Rectal smooth muscle tissue (tissue), 1 donor: Measurements from ENCODE around the gene LAMA4.
"Not testable (repeated sequence)": the region's sequence is repeated elsewhere in the genome, so short reads cannot be mapped to it uniquely, and the experiment has no call there.

Experiments used
- H3K27ac ChIP-seq: one replicate; pipeline ENCODE4 v1.7.0; 2013; ENCODE audit warnings: low read depth, low read length, inconsistent platforms
- H3K27me3 ChIP-seq: one replicate; pipeline ENCODE4 v1.7.0; 2013; ENCODE audit warnings: low read length; ENCODE audit not compliant: control insufficient read depth, insufficient read depth
- H3K36me3 ChIP-seq: one replicate; pipeline ENCODE4 v1.7.0; 2013; ENCODE audit warnings: low read length; ENCODE audit not compliant: control insufficient read depth, insufficient read depth
- H3K4me1 ChIP-seq: one replicate; pipeline ENCODE4 v1.7.0; 2013; ENCODE audit warnings: low read length; ENCODE audit not compliant: control insufficient read depth, insufficient read depth
- H3K4me3 ChIP-seq: one replicate; pipeline ENCODE4 v1.7.0; 2013; ENCODE audit warnings: low read length
- H3K9ac ChIP-seq: one replicate; pipeline ENCODE4 v1.7.0; 2013; ENCODE audit warnings: low read length

Gene LAMA4

DNA sequence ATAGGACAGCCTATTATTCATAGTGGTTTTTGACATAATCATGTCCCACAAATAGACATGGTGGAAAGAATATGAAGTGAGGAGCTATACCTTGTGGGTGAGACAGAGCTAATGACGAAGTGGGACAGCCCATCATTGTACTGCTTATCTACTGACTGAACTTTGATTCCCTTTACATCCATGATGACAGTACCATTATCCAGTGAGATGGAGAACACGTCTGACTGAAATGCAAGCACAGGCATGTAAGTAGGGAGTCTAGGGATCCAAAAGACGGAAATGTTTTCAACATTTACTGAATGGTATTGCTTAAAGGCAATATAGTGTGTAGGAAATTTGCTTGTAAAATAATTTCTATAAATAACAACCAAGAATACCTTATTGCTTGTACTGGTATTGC is 123.5 kb downstream of the LAMA4 start:
- Histone ChIP-seq H3K27me3 (no peaks in the 10 kb centered on the region), H3K4me1 (no peaks in the 10 kb centered on the region), H3K9ac (no peak overlapping the region), H3K4me3 (no peak overlapping the region), H3K27ac (no peak overlapping the region), H3K36me3 (peaks cover 31% of the 10 kb centered on the region)

DNA sequence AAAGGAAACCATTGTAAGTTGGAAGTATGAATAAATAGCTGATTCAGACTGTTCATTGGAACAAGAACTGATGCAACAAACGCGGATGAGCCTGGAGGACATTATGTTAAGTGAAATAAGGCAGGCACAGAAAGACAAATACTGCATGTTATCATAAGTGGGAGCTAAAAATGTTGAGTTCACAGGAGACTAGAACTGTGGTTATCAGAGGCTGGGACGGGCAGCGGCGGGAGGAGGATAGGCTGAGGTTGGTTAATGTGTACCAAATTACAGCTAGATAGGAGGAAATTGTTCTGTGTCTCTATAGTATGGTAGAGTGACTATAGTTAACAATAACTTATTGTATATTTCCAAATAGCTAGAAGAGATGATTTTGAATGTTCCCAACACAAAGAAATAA is 126.2 kb downstream of the LAMA4 start:
- peaks cover 26% of the 10 kb centered on the region for H3K36me3 ChIP-seq
- H3K4me1 ChIP-seq = no peaks in the 10 kb centered on the region
- H3K4me3 ChIP-seq = no peak overlapping the region
- no peak overlapping the region for H3K9ac ChIP-seq
- H3K27me3 ChIP-seq = no peaks in the 10 kb centered on the region
- no peak overlapping the region for H3K27ac ChIP-seq

GRCh38 chr6:112123982-112124381 is 130.4 kb downstream of the LAMA4 start:
- Histone ChIP-seq H3K4me1 (no peaks in the 10 kb centered on the region), H3K9ac (no peak overlapping the region), H3K27me3 (no peaks in the 10 kb centered on the region), H3K4me3 (no peak overlapping the region), H3K27ac (no peak overlapping the region), H3K36me3 (peaks cover 22% of the 10 kb centered on the region)

DNA sequence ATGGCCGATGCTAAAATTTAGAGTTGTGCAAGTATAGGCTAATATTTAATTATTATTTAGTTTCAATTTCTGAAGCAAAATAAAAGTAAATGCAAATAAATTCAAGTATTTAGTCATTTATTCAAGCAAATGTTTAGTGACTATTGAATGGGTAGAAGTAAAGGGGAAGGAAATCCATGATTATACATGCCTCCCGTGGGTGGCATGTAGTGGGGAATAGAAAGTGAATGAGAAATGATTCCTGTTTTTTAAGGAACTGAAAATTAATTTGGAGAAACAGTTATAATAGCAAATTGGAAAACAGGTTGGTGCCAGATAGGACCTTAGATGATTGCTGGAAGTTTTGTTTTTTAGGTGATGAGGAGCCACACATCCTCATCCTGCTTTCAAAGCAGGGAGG is 131.6 kb downstream of the LAMA4 start:
- H3K4me3 ChIP-seq = no peak overlapping the region
- H3K27me3 ChIP-seq = no peaks in the 10 kb centered on the region
- no peak overlapping the region for H3K9ac ChIP-seq
- no peak overlapping the region for H3K27ac ChIP-seq
- peaks cover 11% of the 10 kb centered on the region for H3K36me3 ChIP-seq
- H3K4me1 ChIP-seq = no peaks in the 10 kb centered on the region

GRCh38 chr6:112118034-112118433 is 136.3 kb downstream of the LAMA4 start:
- Histone ChIP-seq H3K4me3 (no peak overlapping the region), H3K9ac (no peak overlapping the region), H3K4me1 (peaks cover 2% of the 10 kb centered on the region), H3K27ac (no peak overlapping the region), H3K27me3 (no peaks in the 10 kb centered on the region), H3K36me3 (peaks cover 11% of the 10 kb centered on the region)

GRCh38 chr6:112117554-112117953 is 136.8 kb downstream of the LAMA4 start:
- peaks cover 2% of the 10 kb centered on the region for H3K4me1 ChIP-seq
- no peak overlapping the region for H3K9ac ChIP-seq
- H3K27ac ChIP-seq = peak overlapping the region; percentile 16
- H3K27me3 ChIP-seq = no peaks in the 10 kb centered on the region
- H3K36me3 ChIP-seq = peaks cover 11% of the 10 kb centered on the region
- H3K4me3 ChIP-seq = no peak overlapping the region

- no peaks in the 10 kb centered on the region for H3K27me3 ChIP-seq
- peaks cover 15% of the 10 kb centered on the region for H3K36me3 ChIP-seq
- peaks cover 2% of the 10 kb centered on the region for H3K4me1 ChIP-seq
- H3K27ac ChIP-seq = no peak overlapping the region
- no peak overlapping the region for H3K4me3 ChIP-seq
- no peak overlapping the region for H3K9ac ChIP-seq
Observed at GRCh38 chr6:112116221-112116620, 138.1 kb downstream of the LAMA4 start.

DNA sequence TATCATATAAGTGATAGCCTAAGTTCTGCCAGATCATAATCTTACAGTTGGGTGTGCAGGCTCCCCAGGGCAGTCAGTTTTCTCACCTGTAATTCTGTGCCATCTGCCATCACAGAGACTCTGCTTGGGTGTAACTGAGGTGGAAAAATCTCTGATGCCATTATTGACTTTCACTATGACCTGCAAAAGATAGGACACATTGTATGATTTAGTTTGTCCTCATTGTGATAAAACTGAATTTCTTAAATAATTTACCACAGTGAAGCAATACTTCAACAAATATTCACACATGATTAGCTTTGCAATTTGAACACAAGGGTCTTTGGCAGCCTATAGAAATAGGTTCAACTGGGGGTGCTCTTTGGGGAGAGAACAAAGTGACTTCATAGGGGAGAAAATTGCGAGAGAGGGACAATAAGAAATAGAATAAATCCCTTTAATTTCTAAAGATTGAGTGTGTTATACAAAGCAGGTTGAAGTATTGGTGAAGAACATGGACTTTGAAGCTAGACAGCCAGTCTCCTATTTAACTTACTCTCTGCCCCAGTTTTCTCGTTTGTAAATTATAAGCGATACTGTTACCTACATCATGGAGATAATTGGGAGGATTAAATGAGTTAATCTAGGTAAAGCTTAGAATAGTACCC is 139.7 kb downstream of the LAMA4 start:
- H3K4me3 ChIP-seq = no peak overlapping the region
- peaks cover 15% of the 10 kb centered on the region for H3K36me3 ChIP-seq

GRCh38 chr6:112113918-112114317 is 140.4 kb downstream of the LAMA4 start:
- Histone ChIP-seq H3K9ac (no peak overlapping the region), H3K27ac (peak overlapping the region; percentile 10), H3K27me3 (no peaks in the 10 kb centered on the region), H3K4me1 (peaks cover 2% of the 10 kb centered on the region), H3K4me3 (no peak overlapping the region), H3K36me3 (peaks cover 15% of the 10 kb centered on the region)

More for the DNA sequence above, 139.7 kb downstream of the LAMA4 start:
- Histone ChIP-seq H3K27ac (no peak overlapping the region), H3K4me1 (peaks cover 2% of the 10 kb centered on the region), H3K9ac (no peak overlapping the region), H3K27me3 (no peaks in the 10 kb centered on the region)

DNA sequence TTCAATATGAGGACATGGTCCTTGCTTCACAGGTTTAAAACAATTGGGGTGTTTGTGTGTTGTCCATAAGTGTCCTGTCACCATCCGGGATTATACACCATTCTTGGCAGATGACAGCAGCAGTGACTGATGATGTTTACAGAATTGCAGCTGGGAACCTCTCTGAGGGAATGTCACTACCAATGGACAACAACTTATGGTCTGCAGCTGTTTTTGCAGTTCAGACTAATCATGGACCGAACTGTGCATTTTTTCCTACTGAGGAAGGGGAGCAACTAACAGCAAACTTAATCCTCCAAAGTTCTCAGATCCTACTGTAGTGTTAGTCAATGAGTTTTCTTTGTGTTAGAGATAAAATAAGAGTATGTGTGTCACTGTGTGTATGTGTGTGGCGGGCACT is 140.9 kb downstream of the LAMA4 start:
- H3K36me3 ChIP-seq = peaks cover 15% of the 10 kb centered on the region
- H3K4me1 ChIP-seq = peaks cover 2% of the 10 kb centered on the region
- peak overlapping the region; percentile 40 for H3K27ac ChIP-seq
- no peak overlapping the region for H3K4me3 ChIP-seq
- no peak overlapping the region for H3K9ac ChIP-seq
- H3K27me3 ChIP-seq = no peaks in the 10 kb centered on the region

- peaks cover 5% of the 10 kb centered on the region for H3K36me3 ChIP-seq
Observed at GRCh38 chr6:112109262-112109661, 145.1 kb downstream of the LAMA4 start.

GRCh38 chr6:112106562-112106961 is 147.8 kb downstream of the LAMA4 start:
- Histone ChIP-seq H3K27ac (no peak overlapping the region), H3K27me3 (no peaks in the 10 kb centered on the region), H3K36me3 (peaks cover under 1% of the 10 kb centered on the region), H3K4me1 (no peaks in the 10 kb centered on the region), H3K9ac (no peak overlapping the region), H3K4me3 (no peak overlapping the region)

More at GRCh38 chr6:112109262-112109661, 145.1 kb downstream of the LAMA4 start:
- no peak overlapping the region for H3K4me3 ChIP-seq
- H3K27me3 ChIP-seq = no peaks in the 10 kb centered on the region
- H3K4me1 ChIP-seq = peaks cover 2% of the 10 kb centered on the region
- H3K27ac ChIP-seq = no peak overlapping the region
- no peak overlapping the region for H3K9ac ChIP-seq

- not testable (repeated sequence) for H3K36me3 ChIP-seq, H3K4me3 ChIP-seq, H3K27me3 ChIP-seq, H3K4me1 ChIP-seq, H3K9ac ChIP-seq, H3K27ac ChIP-seq
Observed at GRCh38 chr6:112106026-112106425, 148.3 kb downstream of the LAMA4 start.
